Left renal cortex interstitium (tissue), 4 donors: ENCODE measurements around the gene RHOT2. TPM values are rescaled to one million over a fixed set of nuclear protein-coding genes. Genes with fewer than 3 reads are reported as not detected.

Source experiments
- DNase-seq, 4 donors: peaks; one replicate each; pipeline ENCODE4 v3.0.0-alpha.2; 2013; ENCODE audit warnings: low read depth in 4 of 4, low spot score in 2 of 4, missing footprints in 1 of 4
- polyA plus RNA-seq, 4 donors: library from polyadenylated mRNA; unstranded; fragments of 120-200 nt; gene quantifications; one replicate each; pipeline ENCODE4 v1.2.1, GENCODE V29; 2013; ENCODE audit not compliant: insufficient read length in 4 of 4

Gene RHOT2
- polyA plus RNA-seq, 4 donors, result 53.4 to 131 (median 95.7) TPM

DNA sequence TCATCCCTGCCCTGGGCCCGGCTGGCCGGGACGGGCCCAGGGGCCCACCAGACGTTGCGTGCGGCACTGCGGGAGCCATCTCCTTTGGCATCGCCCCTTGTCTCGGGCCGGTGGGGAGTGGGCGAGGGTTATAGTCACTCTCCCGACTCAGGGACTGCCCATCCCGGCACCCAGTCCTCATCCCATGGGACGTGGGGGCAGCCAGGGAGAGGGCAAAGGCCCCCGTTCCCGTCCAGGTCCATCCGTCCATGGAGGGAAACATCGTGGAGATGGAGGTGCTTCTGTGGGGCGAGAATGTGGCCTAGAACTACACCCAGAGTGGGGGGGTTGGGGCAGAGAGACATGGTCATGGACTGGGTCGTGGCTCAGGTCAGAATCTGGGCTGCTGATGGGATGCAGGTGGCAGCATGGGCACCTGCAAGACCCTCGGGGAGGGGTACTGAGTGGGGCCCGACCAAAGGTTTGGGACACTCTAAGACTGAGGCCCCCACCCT is 21.2 kb upstream of the RHOT2 start:
- DNase-seq, result no peak

DNA sequence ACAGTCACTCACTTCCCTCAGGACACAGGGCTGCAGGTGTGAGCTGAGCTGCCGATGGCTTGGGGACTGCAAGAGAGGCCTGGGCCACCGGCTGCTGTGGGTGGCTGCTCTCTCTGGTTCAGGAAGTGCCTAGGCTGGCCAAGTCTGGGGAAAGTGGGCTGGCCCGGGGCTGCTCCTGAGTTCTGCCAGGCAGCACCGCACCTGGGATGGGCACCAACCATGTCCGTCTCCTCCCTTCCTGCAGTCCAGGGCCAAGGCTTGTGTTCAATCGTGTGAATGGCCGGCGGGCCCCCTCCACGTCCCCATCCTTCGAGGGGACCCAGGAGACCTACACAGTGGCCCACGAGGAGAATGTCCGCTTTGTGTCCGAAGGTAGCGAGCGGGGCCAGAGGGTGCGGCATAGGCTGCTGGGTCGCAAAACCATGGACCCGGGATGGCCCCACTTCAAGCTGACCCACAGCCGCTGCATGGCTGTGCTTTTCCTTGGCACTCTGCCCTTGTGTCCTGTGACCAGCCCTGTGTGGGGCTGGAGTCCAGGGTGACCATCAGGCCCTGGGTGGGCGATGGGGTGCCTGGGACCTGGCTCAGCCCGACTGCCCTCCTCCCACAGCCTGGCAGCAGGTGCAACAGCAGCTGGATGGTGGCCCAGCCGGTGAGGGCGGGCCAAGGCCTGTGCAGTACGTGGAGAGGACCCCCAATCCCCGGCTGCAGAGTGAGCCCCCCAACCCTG is 20.6 kb upstream of the RHOT2 start:
- DNase-seq, result no peak

DNA sequence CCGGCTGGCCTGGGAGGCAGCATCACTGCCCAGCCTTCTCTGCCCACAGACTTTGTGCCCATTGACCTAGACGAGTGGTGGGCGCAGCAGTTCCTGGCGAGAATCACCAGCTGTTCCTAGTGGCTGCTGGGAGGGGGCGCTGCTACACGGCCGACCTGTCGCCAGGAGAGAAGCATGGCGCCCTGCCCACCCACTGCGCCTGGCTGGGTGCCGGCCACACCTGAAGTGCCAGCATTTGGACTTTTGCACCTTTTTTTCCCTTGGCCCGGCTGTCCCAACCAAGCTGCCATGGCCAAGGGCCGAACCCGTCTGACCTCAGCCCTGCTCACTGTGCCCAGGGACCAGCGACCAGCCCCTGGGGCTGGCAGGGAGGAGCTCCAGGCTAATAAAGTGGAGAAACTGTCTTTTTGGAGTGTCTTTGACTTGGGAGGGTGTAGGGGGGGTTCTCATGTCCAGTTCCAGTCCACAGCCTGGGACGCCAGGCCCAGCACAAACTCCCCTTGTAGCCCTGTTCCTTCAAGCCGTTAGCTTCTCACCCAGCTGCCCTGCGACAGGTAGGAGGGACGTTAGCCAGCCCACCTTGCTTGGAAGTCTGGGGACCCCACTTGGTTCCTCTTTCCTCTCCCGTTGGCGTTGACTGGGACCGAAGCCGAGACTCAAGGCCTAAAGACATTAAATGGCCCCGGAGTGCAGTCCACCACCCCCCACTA is 19.7 kb upstream of the RHOT2 start:
- no peak for DNase-seq

DNA sequence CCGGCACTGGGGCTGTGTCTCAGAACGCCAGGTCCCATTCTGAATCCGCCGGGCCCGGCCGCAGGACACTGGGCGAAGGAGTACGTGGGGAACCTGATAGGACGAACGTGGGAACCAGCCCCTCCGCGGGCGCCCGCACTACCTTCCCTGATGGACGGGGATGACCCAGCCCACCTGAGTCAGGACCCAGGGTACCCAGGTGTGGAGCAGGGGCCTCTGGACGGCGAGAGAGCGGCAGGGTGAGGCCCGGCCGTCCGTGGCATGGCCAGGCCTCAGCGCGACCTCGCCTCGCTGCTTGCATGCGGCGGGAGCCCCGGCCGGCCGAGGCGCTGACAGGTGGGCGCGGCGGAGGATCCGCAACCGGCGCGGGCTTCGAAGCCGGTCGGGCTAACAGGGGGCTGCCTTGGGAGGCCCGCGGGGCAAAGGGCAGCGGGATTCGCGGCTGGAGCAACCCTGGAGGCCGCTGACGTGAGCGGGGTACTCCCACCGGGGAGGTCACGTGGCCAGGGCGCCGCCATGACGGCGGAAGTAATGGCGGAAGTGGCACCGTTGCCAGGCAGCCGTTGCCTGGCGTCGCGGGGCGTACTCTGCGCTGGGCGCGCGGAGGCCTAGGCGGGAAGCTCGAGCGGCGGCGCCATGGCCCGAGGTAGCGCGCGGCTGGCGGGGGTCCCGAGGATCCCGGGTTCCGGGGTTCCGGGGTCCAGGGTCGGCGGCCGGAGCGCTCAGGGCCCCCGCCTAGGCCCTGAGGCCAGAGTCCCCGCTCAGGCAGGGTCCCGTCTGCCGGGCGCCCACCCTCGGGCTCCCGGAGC is 18.9 kb upstream of the RHOT2 start, which contains the start of gene WDR90:
WDR90 (plus strand) TSS at position 585 of the 809 bp plus-strand sequence; CDS start at position 637, 52 bp downstream.
- peak in 1 of 4 donors; percentile 73 for DNase-seq

DNA sequence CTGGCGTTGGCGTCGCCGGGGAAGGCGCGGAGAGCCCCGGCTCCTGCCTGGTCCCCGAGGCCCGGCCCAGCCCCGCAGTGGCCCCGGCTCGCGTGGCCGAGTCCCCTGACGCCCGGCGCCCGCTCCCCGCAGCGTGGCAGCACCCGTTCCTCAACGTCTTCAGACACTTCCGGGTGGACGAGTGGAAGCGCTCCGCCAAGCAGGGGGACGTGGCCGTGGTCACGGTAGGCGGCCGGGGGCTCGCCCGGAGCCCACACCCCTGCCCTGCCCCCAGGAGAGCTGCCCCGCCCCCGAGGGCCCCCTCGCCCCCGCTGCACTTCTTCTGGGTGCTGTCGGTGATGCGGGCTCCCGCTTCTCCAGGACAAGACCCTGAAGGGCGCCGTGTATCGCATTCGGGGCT is 18.3 kb upstream of the RHOT2 start:
- DNase-seq, result no peak

DNA sequence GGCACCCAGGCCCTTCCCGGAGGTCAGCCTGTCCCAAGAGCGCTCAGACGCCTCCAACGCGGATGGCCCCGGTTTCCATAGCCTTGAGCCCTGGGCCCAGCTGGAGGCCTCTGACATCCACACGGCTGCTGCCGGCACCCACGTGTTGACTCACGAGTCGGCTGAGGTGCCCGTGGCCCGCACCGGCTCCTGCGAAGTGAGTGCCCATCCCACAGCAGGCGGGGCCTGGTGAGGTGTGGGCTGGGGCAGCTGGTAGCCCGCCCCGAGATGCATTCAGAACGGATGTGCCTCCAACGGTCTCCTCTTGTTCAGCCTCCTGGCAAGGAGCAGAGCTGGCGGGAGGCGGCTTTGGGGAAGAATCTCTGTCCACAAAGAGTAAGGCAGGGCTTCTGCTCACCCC is 16.1 kb upstream of the RHOT2 start:
- no peak for DNase-seq

DNA sequence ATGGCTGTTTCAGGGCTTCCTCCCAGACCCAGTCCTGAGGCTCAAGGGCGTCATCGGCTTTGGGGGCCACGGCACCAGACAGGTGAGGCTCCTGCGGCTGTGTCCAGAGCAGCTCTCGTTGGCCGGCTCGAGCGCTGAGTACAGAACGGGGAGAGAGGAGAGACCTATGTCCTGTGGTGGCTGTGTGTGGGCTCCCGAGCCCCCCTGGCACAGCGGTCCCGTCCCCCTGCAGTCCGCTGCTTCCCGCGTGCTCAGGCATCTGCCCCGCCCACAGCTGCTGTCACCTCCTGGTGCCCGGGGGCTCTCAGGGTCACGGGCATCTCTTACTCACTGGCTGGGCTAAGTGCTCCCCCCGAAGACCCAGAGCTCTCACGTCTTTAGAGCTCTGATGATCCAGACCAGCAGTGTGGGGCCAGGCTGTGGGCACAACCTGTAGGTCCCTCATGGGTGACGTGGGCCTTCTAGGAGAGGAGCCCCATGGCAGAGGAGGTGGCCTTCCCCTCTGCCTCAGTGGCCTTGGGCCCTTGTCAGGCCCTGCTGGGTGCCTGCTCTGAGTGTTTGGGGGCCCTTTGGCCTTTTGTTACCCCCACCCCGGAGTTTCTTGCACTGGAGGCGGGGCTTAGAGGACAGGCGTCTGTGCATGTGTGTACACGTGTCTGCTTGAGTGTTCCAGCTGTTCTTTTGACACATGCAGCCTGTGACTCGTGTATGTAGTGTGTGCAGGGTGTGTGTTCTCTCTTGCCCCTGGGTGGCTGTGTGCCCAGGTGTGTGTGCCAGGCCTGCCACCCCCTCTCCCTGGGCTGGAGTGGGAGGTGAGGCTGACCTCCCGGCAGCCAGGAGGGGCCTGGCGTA is 15.3 kb upstream of the RHOT2 start:
- DNase-seq, result no peak

DNA sequence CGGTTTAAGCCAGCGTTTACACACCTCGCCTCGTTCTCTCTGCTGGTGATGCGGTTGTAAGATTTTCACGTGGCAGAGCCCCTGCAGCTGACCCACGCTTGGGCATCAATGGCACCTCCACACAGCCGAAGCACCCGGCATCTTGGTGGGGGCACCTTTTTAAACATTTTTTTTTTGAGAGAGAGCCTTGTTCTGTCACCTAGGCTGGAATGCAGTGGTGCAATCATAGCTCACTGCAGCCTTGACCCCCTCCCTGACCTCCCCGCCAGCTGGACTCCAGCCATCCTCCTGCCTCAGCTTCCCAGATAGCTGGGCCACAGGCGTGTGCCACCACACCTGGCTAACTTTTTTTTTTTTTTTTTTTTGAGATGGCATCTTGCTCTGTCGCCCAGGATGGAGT is 13.9 kb upstream of the RHOT2 start:
- no peak for DNase-seq

DNA sequence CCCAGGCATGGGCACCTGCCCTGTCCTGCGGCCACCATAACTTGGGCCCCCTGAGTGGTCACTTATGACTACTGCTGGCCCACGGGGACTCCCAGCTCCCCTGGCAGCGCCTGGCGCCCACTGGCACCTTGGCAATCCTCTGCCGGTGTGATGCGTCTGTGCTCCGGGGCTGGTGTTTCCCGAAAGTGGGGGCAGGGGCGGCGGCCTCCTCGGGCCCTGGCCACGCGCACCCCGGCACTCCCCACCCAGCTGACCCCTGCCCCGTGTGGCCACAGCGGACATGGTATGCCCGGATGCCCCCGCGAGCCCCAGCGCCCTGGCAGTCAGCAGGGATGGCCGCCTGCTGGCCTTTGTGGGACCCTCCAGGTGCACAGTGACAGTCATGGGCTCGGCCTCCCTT is 10.4 kb upstream of the RHOT2 start:
- no peak for DNase-seq

DNA sequence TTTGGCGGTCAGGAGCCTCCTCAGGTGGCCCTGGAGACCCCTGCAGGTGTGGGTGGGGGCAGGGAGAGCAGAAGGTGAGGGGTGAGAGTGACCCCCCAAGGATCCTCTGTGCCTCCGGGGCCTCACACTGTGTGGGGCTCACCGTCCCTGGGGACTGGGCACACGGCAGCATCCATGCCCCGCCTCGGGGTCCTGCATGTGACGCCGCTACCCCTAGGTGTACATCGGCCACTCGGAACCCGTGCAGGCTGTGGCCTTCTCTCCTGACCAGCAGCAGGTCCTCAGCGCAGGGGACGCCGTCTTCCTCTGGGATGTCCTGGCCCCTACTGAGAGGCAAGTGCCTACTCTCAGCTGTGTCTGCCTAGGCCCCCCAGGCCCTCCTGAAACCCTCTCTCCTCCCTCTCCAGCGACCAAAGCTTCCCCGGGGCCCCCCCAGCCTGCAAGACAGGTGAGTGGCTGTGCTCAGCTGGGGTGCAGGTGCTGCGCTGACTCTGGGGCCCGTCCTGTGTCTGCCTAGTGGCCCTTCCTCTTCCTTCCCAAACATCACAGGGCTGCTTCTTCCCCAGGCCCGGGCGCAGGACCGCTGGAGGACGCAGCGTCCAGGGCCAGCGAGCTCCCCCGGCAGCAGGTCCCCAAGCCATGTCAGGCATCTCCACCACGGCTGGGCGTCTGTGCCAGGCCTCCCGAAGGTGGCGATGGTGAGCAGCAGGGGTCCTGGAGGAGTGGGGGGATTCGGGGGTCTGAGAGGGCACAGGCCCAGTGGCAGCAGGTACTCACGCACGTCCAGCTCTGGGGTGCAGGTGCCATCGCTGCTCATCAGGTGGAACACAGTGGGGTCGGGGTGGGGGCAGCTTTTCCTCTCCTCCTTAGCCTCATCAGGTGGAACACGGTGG is 9.0 kb upstream of the RHOT2 start:
- no peak for DNase-seq

DNA sequence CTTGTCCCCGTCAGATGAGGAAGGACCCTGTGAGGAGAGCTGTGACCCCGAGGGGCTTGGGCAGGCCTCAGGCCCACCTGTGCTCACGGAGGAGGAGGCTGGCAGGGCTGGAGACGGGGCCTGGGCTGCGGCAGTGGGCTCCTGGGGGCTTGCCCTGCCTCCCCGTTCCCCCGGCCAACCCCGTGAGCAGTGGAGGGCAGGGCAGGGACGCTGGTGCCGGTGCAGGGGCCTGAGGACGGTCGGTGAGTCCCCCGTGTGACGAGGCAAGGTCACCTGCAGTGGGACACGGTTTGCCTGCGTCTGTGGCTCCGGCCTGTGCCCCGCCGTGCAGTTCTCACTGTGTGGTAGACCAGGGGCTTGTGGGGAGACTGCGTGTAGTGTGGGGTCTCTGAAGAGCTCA is 8.3 kb upstream of the RHOT2 start:
- DNase-seq, result no peak

DNA sequence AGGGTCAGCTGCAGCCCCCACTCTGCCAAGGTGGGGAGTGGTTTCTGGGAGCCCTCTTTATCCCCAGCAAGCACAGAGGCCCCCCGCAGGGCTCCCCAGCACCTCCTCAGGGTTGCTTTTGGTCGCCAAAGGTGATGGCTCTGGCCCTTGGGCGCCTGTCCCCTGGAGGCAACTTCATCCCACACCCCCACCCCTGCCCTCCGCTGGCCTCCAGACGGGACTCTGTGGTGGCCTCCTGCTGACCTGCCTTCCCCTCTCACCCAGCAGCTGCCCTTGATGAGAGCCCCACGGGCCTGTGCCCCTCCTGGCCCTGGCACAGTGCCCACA is 7.8 kb upstream of the RHOT2 start:
- no peak for DNase-seq

DNA sequence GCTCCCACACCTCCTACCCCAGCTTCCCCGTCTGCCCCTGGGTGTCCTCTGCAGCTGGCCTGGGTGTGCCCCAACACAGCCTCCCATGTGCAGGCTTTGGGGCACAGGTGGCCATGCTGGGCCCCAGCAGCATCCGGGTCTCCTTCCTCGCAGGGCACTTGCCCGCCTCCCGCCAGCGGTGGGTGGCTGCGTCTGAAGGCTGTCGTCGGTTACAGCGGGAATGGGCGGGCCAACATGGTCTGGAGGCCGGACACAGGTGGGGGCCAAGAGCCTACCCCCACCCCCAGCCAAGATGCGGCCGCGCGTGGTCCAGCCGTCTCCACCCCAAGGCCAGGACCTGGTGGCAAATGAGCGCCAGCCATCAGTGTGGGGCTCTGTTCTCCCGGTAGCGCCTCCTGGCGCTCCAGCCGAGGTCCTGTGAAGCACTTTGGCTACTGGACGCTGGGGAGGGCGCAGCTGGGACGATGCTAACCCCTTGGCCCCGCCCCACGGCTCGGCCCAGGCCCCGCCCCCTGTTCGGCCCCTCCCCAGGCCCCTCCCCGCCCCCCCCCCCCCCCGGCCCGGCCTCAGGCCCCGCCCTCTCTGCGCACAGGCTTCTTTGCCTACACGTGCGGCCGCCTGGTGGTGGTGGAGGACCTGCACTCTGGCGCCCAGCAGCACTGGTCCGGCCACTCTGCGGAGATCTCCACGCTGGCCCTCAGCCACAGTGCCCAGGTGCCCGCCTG is 7.3 kb upstream of the RHOT2 start:
- peak in 1 of 4 donors; percentile 34 for DNase-seq

DNA sequence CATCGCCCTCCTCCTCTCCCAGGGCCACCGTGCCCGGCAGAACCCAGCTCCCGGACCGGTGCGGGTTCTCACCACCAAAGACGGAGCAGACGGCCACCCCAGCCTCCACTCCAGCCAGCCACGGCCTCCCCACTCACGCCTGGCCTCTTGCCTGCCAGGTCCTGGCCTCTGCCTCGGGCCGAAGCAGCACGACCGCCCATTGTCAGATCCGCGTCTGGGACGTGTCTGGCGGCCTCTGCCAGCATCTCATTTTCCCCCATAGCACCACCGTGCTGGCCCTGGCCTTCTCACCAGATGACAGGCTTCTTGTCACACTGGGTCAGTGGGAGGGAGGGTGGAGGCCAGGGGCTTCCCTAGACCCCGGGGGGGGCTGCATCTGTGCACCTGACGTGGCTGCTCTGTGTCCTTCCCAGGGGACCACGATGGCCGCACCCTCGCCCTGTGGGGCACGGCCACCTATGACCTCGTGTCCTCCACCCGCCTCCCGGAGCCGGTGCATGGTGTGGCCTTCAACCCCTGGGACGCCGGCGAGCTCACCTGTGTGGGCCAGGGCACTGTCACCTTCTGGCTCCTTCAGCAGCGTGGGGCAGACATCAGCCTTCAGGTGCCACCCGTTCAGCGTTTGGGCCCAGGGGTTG is 6.6 kb upstream of the RHOT2 start:
- DNase-seq, result no peak

DNA sequence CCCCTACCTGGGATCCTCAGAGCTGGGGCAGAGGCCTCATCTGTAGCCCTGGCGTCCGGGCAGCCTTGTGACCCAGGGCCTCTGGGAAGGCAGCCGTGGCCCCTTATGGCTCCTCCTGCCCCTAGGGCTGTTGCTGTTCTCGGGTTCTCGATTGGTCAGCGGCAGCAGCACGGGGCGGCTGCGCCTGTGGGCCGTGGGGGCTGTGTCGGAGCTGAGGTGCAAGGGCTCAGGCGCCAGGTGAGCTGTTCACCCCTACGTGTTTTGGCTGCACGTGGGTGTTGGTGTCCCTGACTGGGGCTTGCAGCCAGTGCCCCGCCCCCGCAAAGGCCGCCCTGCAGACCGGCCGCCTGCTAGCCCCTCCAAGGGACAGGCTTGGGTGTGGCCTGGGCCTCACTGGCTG is 5.8 kb upstream of the RHOT2 start:
- DNase-seq, result no peak

DNA sequence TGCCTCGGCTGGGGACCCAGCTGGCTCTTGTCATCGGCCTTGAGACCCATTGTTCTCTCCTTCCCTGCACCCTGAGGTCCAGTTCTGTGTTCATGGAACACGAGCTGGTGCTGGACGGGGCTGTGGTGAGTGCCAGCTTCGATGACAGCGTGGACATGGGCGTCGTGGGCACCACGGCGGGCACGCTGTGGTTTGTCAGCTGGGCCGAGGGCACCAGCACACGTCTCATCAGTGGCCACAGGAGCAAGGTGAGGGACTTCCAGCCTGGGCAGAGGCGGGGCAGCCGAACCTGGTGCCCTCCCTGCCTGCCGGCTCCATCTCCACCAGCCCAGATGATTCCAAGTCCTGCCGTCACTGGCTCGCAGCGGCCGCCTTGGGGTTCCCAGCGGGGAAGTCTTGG is 5.3 kb upstream of the RHOT2 start:
- DNase-seq, result no peak

DNA sequence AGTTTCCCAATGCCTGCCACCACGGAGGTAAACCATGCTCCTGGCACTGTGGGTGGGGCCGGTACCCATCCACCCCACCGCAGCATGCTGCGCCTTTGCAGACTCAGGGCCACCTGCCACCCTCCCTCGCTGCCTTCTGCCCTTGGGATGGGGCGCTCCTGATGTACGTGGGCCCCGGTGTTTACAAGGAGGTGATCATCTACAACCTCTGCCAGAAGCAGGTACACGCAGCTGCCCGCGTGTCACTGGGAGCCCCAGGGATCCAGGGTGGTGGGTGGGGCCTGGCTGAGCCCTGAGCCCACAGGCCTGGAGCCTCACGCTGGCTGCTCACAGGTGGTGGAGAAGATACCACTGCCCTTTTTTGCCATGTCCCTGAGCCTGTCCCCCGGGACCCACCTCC is 1.4 kb upstream of the RHOT2 start:
- DNase-seq, result no peak

DNA sequence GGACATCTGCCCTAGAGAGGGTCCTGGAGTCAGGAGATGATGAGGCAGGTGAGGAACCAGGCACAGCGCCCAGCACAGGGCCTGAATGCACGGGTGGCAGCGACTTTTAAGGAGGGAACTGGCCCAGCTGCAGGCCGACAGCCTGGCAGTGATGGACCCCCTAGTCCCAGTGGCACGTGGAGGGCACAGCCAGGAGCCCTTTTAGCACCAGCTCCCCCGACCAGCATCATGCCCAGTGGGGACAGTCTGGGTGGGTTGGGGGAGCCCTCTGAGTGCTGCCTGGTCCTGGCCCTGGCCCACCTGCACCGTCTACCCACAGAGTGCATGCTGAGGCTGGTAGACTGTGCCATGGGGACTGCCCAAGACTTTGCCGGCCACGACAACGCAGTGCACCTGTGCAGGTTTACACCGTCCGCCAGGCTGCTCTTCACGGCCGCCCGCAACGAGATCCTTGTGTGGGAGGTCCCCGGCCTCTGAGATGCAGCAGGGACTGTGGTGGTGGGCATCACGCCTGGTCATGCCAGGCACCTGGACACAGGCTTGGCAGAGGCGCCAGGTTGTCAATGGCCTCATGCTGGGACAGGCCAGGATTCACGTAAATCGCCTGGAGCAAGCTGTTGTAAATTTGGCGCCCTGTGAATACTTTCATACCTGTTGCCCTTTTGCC is 686 bp upstream of the RHOT2 start:
- no peak for DNase-seq
